Upper lobe of left lung (tissue), 6 donors: Measurements from ENCODE around the gene SPATA31D1. TPM values are rescaled to one million over a fixed set of nuclear protein-coding genes. Genes with fewer than 3 reads are reported as not detected.
"Not testable (repeated sequence)": the region's sequence is repeated elsewhere in the genome, so short reads cannot be mapped to it uniquely, and the experiment has no call there.

Experiments used
- ATAC-seq, 2 donors: fragments of 200-7000 bp; cut with Tn5 transposase; one replicate each; pipeline ENCODE4 v1.9.1; 2022; ENCODE audit warnings: mild to moderate bottlenecking in 2 of 2, moderate library complexity in 2 of 2; ENCODE audit not compliant: low FRiP score in 2 of 2
- DNase-seq, 2 donors: peaks; one replicate each; pipeline ENCODE4 v3.0.0-alpha.2; 2019 to 2020
- H3K27ac ChIP-seq, 4 donors: fragments of 200-600 bp; sonication (generic); one replicate each; pipeline ENCODE4 v1.5.1; 2016 to 2019
- H3K27me3 ChIP-seq, 4 donors: fragments of 200-600 bp; sonication (generic); one replicate each; pipeline ENCODE4 v1.5.1; 2017 to 2019
- H3K36me3 ChIP-seq, 4 donors: fragments of 200-600 bp; sonication (generic); one replicate each; pipeline ENCODE4 v1.5.1; 2016 to 2019
- H3K4me1 ChIP-seq, 4 donors: fragments of 200-600 bp; sonication (generic); one replicate each; pipeline ENCODE4 v1.5.1; 2018 to 2019
- H3K4me3 ChIP-seq, 4 donors: fragments of 200-600 bp; sonication (generic); one replicate each; pipeline ENCODE4 v1.5.1; 2017 to 2019; ENCODE audit warnings: mild to moderate bottlenecking in 2 of 4, moderate library complexity in 1 of 4
- H3K9me3 ChIP-seq, 4 donors: fragments of 200-600 bp; sonication (generic); one replicate each; pipeline ENCODE4 v1.5.1; 2018 to 2019
- EP300 ChIP-seq, 4 donors: sonication (generic); formaldehyde crosslinking; IDR thresholded peaks; one replicate each; pipeline ENCODE4 v1.5.1; 2017; ENCODE audit warnings: antibody characterized with exemption in 4 of 4, control low read depth in 2 of 4
- POLR2A ChIP-seq, 4 donors: fragments of 450-650 bp; IDR thresholded peaks; one replicate each; pipeline ENCODE4 v1.5.1; 2016 to 2017; ENCODE audit warnings: antibody characterized with exemption in 4 of 4, mild to moderate bottlenecking in 2 of 4
- POLR2AphosphoS5 ChIP-seq, 2 donors: sonication (generic); formaldehyde crosslinking; IDR thresholded peaks; one replicate each; pipeline ENCODE4 v1.5.1; 2017; ENCODE audit warnings: antibody characterized with exemption in 2 of 2
- WGBS, 2 donors: methylation state at CpG; one replicate each; pipeline ENCODE4 v1.1.5; 2017 to 2018; 5-methylcytosine and 5-hydroxymethylcytosine counted together
- total RNA-seq, 6 donors: library from RNA; depleted of rRNA in 4 of 6; stranded (reverse); fragments of >200 nt in 4 of 6; gene quantifications; one replicate each; pipeline versions ENCODE4 v1.1.0 to v1.2.1, GENCODE V29; 2016 to 2021
- TF ChIP-seq, protein P1 (sequence below), 6 experiments: fragments of 450-650 bp in 4 of 6; fragments of 200-600 bp in 2 of 6; sonication (generic) in 2 of 6; IDR thresholded peaks; one replicate each; pipeline ENCODE4 v1.5.1; 2016 to 2019; ENCODE audit warnings: antibody characterized with exemption in 6 of 6
- donor health status: DM: no; HTN: no; CAD: no; lungs with moderate emphysema.
- donor health status: DM: no; HTN: yes; CAD: no; lungs with severe emphysema.

The SPATA31D1 gene
- not detected for total RNA-seq

DNA sequence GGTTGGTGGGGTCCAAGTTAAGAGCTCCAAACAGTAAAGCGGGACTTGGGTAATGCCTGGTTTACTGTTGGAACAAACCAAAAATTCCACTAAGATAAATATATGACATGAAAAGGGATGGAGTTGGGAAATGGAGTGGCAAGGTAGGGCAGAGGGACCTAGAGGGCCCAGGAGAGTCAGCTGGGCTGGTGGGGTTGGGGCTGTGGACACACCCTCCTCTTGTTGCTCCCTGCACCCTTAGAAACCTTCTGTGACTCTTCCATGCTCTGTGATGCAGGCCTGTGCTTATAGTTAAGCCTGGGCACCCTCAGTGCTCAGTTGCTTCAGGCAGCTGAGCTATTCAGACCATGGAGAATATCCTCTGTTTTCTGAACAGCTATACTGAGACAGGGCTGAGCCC lies at the start of gene SPATA31D1:
Gene SPATA31D1, plus strand, starts transcription at position 301 of the 400 bp plus-strand sequence. Its CDS starts 47 bp downstream, at position 348.
- H3K27ac ChIP-seq, H3K36me3 ChIP-seq, DNase-seq, H3K4me3 ChIP-seq, H3K9me3 ChIP-seq, H3K4me1 ChIP-seq, H3K27me3 ChIP-seq, ATAC-seq: not testable (repeated sequence)
- 97 to 100% methylated on average over 1 of the region's 1 CpG for WGBS, 2 donors

DNA sequence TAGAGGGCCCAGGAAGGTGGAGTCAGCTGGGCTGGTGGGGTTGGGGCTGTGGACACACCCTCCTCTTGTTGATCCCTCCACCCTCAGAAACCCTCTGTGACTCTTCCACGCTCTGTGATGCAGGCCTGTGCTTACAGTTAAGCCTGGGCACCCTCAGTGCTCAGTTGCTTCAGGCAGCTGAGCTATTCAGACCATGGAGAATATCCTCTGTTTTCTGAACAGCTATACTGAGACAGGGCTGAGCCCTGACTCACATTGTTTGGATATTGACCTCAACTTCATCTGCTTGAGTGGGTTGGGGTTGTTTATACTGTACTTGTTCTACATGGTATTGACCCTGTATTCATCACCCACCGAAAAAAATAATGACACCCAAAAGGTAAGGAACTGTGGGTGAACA lies 45.2 kb upstream of the SPATA31D1 start, which contains the start of gene SPATA31D3:
Gene SPATA31D3, plus strand, starts transcription at position 108 of the 400 bp plus-strand sequence. Its CDS starts 86 bp downstream, at position 194.
- not testable (repeated sequence) for ATAC-seq, H3K4me1 ChIP-seq, H3K36me3 ChIP-seq, H3K4me3 ChIP-seq, H3K9me3 ChIP-seq, DNase-seq, H3K27me3 ChIP-seq, H3K27ac ChIP-seq
- WGBS, 2 donors = no CpG with 5 or more reads among the region's 2 CpGs

DNA sequence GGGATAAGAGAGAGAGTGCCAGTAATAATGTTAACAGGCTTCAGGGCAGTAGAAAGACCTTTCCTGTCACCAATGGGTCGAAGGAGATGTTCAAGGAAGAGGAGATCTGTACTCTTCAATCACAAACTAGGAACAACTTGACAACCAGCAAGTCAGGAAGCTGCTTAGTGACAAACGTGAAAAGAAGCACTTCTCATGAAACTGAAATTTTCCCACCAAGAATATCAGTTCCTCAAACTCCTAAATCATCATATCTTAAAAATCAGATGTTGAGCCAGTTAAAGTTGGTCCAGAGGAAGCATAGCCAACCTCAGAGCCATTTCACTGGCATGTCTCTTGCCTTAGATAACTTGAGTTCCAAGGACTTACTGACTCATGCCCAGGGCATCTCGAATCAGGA lies 39.9 kb upstream of the SPATA31D1 start:
- not testable (repeated sequence) for DNase-seq, ATAC-seq, H3K27ac ChIP-seq, H3K4me3 ChIP-seq, H3K9me3 ChIP-seq, H3K27me3 ChIP-seq, H3K36me3 ChIP-seq, H3K4me1 ChIP-seq
- WGBS, 2 donors = no CpG with 5 or more reads among the region's 3 CpGs

DNA sequence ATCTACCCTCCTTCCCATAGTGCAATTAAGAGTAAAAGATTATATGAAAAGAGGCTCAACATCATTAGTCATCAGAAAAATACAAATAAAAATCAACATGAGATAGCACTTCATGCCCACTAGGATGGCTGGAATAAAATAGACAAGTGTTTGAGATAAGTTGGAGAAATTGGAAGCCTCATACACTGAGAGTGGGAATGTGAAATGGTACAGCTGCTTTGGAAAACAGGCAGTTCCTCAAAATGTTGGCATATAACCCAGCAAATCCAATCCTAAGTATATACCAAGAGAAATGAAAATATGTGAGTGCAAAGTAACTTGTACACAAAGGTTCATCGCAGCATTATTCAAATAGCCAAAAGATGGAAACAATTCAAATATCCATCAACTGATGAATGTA lies 35.5 kb upstream of the SPATA31D1 start:
- no peak for TF ChIP-seq EP300 (IDR thresholded peaks at IDR 0.05)
- no peak for TF ChIP-seq POLR2A (IDR thresholded peaks at IDR 0.05)
- TF ChIP-seq POLR2AphosphoS5 (IDR thresholded peaks at IDR 0.05) = no peak
- TF ChIP-seq, protein P1, sequence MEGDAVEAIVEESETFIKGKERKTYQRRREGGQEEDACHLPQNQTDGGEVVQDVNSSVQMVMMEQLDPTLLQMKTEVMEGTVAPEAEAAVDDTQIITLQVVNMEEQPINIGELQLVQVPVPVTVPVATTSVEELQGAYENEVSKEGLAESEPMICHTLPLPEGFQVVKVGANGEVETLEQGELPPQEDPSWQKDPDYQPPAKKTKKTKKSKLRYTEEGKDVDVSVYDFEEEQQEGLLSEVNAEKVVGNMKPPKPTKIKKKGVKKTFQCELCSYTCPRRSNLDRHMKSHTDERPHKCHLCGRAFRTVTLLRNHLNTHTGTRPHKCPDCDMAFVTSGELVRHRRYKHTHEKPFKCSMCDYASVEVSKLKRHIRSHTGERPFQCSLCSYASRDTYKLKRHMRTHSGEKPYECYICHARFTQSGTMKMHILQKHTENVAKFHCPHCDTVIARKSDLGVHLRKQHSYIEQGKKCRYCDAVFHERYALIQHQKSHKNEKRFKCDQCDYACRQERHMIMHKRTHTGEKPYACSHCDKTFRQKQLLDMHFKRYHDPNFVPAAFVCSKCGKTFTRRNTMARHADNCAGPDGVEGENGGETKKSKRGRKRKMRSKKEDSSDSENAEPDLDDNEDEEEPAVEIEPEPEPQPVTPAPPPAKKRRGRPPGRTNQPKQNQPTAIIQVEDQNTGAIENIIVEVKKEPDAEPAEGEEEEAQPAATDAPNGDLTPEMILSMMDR (IDR thresholded peaks at IDR 0.05) = no peak
- Histone ChIP-seq H3K27me3 (no peaks in the 10 kb centered on the region), H3K4me3 (no peak overlapping the region), H3K36me3 (no peaks in the 10 kb centered on the region), H3K4me1 (no peaks in the 10 kb centered on the region), H3K27ac (no peak overlapping the region), H3K9me3 (peaks cover 6 to 10% (median 8%) of the 10 kb centered on the region in 4 donors)
- DNase-seq = no peak
- ATAC-seq = no peak
- 78 to 83% methylated on average over 1 of the region's 1 CpG for WGBS, 2 donors

DNA sequence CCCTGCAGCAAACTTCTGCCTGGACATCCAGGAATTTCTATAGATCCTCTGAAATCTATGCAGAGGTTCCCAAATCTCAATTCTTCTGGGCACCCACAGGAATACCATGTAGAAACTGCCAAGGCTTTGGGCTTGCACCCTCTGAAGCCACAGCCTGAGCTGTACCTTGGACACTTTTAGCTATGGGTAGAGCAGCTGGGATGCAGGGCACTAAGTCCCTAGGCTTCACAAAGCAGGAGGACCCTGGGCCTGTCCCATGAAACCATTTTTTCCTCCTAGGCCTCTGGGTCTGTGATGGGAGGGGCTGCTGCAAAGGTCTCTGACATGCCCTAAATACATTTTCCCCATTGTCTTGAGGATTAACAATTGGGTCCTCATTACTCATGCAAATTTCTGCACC lies 32.9 kb upstream of the SPATA31D1 start:
- TF ChIP-seq POLR2AphosphoS5 (IDR thresholded peaks at IDR 0.05) (no peak), EP300 (IDR thresholded peaks at IDR 0.05) (no peak), POLR2A (IDR thresholded peaks at IDR 0.05) (no peak)
- TF ChIP-seq, protein P1 (IDR thresholded peaks at IDR 0.05) = no peak
- no peaks in the 10 kb centered on the region for H3K27me3 ChIP-seq
- no peak for ATAC-seq
- DNase-seq = no peak
- peaks cover 6 to 10% (median 8%) of the 10 kb centered on the region in 4 donors for H3K9me3 ChIP-seq
- H3K36me3 ChIP-seq = no peaks in the 10 kb centered on the region
- no peaks in the 10 kb centered on the region for H3K4me1 ChIP-seq
- no peak overlapping the region for H3K27ac ChIP-seq
- H3K4me3 ChIP-seq = no peak overlapping the region

DNA sequence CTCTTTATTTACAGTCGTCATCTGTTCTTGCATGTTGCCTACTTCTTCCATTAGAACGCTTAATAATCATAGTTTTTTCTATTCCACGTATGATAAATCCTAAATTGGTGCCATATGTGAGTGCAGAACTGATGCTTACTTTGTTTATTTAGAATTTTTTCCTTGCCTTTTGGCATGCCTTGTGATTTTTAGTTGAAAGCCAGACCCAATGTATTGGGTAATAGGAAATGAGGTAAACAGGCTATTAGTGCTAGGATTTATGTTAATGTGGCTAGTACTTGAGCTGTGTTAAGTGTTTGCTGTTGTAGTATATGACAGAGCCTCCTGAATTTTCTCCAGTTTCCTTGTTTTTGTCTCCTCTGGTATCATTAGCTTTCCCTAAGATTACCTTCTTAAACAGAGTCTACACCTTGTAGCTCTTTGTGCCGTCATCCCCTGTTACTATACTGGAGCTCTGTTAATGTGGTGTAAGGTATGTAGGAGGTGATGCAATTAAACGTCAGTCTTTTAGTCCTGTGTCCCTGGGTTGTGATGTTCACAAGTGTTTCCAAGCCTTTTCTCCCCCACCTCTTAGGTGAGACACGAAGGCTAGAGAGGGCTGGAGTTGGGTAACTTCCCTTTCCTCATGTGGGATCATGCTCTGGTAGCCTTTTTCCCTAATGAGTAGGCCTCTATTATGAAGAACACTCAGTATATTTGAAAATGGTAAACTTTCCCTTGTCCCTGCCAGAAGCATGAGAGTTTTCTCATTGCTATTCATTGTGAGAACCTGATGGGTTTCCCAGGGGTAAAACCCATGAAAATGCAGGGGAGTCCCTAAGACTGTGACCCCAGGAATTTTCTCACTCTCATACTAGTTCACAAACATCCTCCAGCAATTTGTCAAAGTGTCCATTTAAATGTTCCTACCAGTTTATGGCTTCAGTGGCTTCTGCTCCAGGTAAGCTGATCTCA lies 24.1 kb upstream of the SPATA31D1 start:
- DNase-seq (no peak), ATAC-seq (no peak)
- H3K4me1 ChIP-seq = no peaks in the 10 kb centered on the region
- no peak overlapping the region for H3K4me3 ChIP-seq
- TF ChIP-seq POLR2A (IDR thresholded peaks at IDR 0.05) (no peak), EP300 (IDR thresholded peaks at IDR 0.05) (no peak), POLR2AphosphoS5 (IDR thresholded peaks at IDR 0.05) (no peak)
- TF ChIP-seq, protein P1 (IDR thresholded peaks at IDR 0.05) = no peak
- 70 to 82% methylated on average over 6 of the region's 6 CpGs for WGBS, 2 donors
- no peaks in the 10 kb centered on the region for H3K27me3 ChIP-seq
- H3K36me3 ChIP-seq = no peaks in the 10 kb centered on the region
- no peak overlapping the region for H3K27ac ChIP-seq
- no peaks in the 10 kb centered on the region for H3K9me3 ChIP-seq
